ENCODE results near the gene FCER2. TPM values are rescaled to one million over a fixed set of nuclear protein-coding genes. Genes with fewer than 3 reads are reported as not detected.
"Not testable (repeated sequence)": the region's sequence is repeated elsewhere in the genome, so short reads cannot be mapped to it uniquely, and the experiment has no call there.

The FCER2 gene
- total RNA-seq, 1 donor from 2014 or later = not detected

- H3K4me3 ChIP-seq (ENCODE audit: low read depth, low read length) = no peak overlapping the region
- no peak for TF ChIP-seq CTCF (conservative IDR thresholded peaks at IDR 0.05; ENCODE audit: low read depth, low read length)
- DNase-seq (ENCODE audit: low read depth) = no peak
Observed at GRCh38 chr19:7650148-7650547, 51.8 kb downstream of the FCER2 start.

GRCh38 chr19:7648265-7649014 is 53.5 kb downstream of the FCER2 start:
- no peak for TF ChIP-seq CTCF (conservative IDR thresholded peaks at IDR 0.05; ENCODE audit: low read depth, low read length)
- no peak overlapping the region for H3K4me3 ChIP-seq (ENCODE audit: low read depth, low read length)
- DNase-seq (ENCODE audit: low read depth) = no peak

- TF ChIP-seq CTCF (conservative IDR thresholded peaks at IDR 0.05; ENCODE audit: low read depth, low read length) = no peak
- no peak overlapping the region for H3K4me3 ChIP-seq (ENCODE audit: low read depth, low read length)
- DNase-seq (ENCODE audit: low read depth) = no peak
Observed at GRCh38 chr19:7647156-7647555, 54.8 kb downstream of the FCER2 start.

GRCh38 chr19:7646426-7646700 is 55.6 kb downstream of the FCER2 start:
- TF ChIP-seq CTCF (conservative IDR thresholded peaks at IDR 0.05; ENCODE audit: low read depth, low read length) = no peak
- DNase-seq (ENCODE audit: low read depth) = no peak
- no peak overlapping the region for H3K4me3 ChIP-seq (ENCODE audit: low read depth, low read length)

GRCh38 chr19:7645656-7646425 is 56.1 kb downstream of the FCER2 start:
- TF ChIP-seq CTCF (conservative IDR thresholded peaks at IDR 0.05; ENCODE audit: low read depth, low read length) = no peak
- no peak overlapping the region for H3K4me3 ChIP-seq (ENCODE audit: low read depth, low read length)
- DNase-seq (ENCODE audit: low read depth) = no peak

GRCh38 chr19:7645163-7645562 is 56.8 kb downstream of the FCER2 start:
- TF ChIP-seq CTCF (conservative IDR thresholded peaks at IDR 0.05; ENCODE audit: low read depth, low read length) = no peak
- DNase-seq (ENCODE audit: low read depth) = no peak

GRCh38 chr19:7644550-7644877 is 57.4 kb downstream of the FCER2 start:
- TF ChIP-seq CTCF (conservative IDR thresholded peaks at IDR 0.05; ENCODE audit: low read depth, low read length) = no peak
- DNase-seq (ENCODE audit: low read depth) = no peak
- no peak overlapping the region for H3K4me3 ChIP-seq (ENCODE audit: low read depth, low read length)

More at GRCh38 chr19:7645163-7645562, 56.8 kb downstream of the FCER2 start:
- no peak overlapping the region for H3K4me3 ChIP-seq (ENCODE audit: low read depth, low read length)

- DNase-seq (ENCODE audit: low read depth); H3K4me3 ChIP-seq (ENCODE audit: low read depth, low read length): not testable (repeated sequence)
Observed at GRCh38 chr19:7643629-7644549, 58.0 kb downstream of the FCER2 start.

Measured in epithelial cell of proximal tubule (primary cell).